ENCODE measurements around the gene C1orf35.

Gene C1orf35

GRCh38 chr1:228149406-228150119, 46.4 kb upstream of the C1orf35 start, which contains the start of gene GJC2:
GJC2 (plus strand) TSS chr1:228149930; CDS start chr1:228157759, 7,829 bp downstream.
- DNase-seq (ENCODE audit: low read depth), result no peak
- TF ChIP-seq, protein P1, sequence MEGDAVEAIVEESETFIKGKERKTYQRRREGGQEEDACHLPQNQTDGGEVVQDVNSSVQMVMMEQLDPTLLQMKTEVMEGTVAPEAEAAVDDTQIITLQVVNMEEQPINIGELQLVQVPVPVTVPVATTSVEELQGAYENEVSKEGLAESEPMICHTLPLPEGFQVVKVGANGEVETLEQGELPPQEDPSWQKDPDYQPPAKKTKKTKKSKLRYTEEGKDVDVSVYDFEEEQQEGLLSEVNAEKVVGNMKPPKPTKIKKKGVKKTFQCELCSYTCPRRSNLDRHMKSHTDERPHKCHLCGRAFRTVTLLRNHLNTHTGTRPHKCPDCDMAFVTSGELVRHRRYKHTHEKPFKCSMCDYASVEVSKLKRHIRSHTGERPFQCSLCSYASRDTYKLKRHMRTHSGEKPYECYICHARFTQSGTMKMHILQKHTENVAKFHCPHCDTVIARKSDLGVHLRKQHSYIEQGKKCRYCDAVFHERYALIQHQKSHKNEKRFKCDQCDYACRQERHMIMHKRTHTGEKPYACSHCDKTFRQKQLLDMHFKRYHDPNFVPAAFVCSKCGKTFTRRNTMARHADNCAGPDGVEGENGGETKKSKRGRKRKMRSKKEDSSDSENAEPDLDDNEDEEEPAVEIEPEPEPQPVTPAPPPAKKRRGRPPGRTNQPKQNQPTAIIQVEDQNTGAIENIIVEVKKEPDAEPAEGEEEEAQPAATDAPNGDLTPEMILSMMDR (IDR thresholded peaks at IDR 0.05; ENCODE audit: insufficient read depth, low read depth, low read length, missing control alignments), result no peak
- no peak within 1 kb of the TSS for H3K4me3 ChIP-seq (ENCODE audit: low read depth, low read length)

DNA sequence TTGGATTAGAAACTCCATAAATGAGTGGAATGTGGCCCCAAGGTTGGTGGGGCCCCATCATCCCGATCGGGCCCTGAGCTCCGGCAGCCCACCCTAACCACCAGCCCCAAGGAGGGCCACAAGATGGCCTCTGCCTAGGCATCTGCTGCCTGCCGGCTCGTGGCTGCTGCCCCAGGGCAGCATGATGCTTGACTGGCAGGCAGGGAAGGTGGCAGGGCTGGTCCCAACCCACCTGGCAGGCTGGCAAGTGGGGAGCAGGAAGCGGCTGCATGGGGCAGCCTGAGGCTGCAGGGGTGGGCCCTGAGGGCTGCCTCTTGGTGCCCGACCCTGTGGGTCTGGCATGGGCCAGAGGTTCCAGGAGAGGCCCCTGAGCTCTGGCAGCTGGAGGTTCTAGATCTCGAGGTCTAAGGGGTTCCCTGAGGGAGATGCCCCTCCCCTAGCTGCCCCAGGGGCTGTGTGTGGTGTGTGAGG, 45.8 kb upstream of the C1orf35 start:
- DNase-seq (ENCODE audit: low read depth), result no peak
- H3K4me3 ChIP-seq (ENCODE audit: low read depth, low read length), result no peak overlapping the region
- TF ChIP-seq, protein P1 (IDR thresholded peaks at IDR 0.05; ENCODE audit: insufficient read depth, low read depth, low read length, missing control alignments), result no peak

- TF ChIP-seq, protein P1 (IDR thresholded peaks at IDR 0.05; ENCODE audit: insufficient read depth, low read depth, low read length, missing control alignments), result no peak
- H3K4me3 ChIP-seq (ENCODE audit: low read depth, low read length), result no peak overlapping the region
- no peak for DNase-seq (ENCODE audit: low read depth)
These were observed 45.2 kb upstream of the C1orf35 start for GRCh38 chr1:228148196-228148861.

GRCh38 chr1:228147768-228148167, 44.6 kb upstream of the C1orf35 start:
- H3K4me3 ChIP-seq (ENCODE audit: low read depth, low read length), result no peak overlapping the region
- TF ChIP-seq, protein P1 (IDR thresholded peaks at IDR 0.05; ENCODE audit: insufficient read depth, low read depth, low read length, missing control alignments), result no peak
- no peak for DNase-seq (ENCODE audit: low read depth)

DNA sequence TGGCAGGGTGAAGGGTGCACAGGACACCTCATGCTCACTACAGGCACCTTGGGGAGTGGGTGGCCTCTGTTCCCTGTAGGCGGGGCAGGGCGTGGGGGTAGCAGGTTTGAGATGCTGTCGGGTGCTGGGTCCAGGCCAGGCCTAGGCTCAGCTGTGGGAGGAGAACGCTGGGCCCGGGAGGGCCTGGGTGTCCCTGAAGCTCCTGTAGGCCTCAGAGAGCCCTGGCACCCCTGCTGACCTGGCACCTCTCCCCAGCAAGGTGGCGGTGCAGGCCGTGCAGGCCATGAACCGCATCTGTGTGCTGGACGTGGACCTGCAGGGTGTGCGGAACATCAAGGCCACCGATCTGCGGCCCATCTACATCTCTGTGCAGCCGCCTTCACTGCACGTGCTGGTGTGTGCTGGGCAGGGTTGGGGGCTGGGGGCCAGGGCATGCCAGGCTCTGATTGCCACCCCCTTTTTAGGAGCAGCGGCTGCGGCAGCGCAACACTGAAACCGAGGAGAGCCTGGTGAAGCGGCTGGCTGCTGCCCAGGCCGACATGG, 44.1 kb upstream of the C1orf35 start:
- H3K4me3 ChIP-seq (ENCODE audit: low read depth, low read length), result no peak overlapping the region
- DNase-seq (ENCODE audit: low read depth), result no peak
- TF ChIP-seq, protein P1 (IDR thresholded peaks at IDR 0.05; ENCODE audit: insufficient read depth, low read depth, low read length, missing control alignments), result no peak

GRCh38 chr1:228146417-228147150, 43.5 kb upstream of the C1orf35 start:
- no peak for DNase-seq (ENCODE audit: low read depth)
- H3K4me3 ChIP-seq (ENCODE audit: low read depth, low read length), result no peak overlapping the region
- TF ChIP-seq, protein P1 (IDR thresholded peaks at IDR 0.05; ENCODE audit: insufficient read depth, low read depth, low read length, missing control alignments), result no peak
